Putamen (tissue), 1 donor: ENCODE data around the gene SBK2.

Experiments used
- DNase-seq: peaks from one replicate; pipeline ENCODE4 v3.0.0-alpha.2; 2016; ENCODE audit warnings: low spot score

The SBK2 gene

DNA sequence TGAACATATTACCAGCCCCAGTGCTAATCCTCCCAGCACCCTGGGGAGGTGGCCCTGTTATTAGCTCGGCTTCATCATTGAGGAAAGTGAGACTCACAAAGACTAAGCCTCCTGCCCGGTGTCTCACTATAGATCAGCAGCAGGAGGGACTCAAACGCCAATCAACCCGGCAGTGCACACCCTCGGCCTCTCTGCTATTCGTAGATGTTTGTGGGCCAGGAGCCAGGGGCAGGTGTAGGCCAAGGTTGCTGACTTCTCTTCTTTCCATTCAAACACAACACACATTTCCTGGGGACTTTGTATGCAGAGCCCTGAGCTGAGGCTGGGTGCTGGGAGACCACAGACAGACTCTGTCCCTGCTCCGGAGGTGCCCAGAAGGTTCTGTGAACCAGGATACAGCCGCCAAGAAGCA, 17.8 kb upstream of the SBK2 start:
- DNase-seq = no peak

DNA sequence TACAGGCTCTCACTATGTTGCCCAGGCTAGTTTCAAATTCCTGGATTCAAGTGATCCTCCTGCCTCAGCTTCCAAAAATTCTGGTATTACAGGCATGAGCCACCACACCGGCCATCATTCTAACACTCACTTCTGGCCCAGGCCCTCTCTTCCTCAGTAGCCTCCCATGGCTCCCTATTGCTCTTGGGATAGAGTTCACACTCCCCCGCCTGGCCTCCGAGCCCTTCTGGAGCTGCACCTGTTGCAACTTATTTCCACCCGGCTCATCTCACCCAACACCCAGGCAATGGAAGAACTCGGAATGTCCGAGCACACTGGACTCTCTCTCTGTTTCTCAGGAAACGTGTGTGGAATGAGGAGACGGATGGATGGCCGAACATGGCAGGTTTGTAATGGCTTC, 17.4 kb upstream of the SBK2 start:
- no peak for DNase-seq

DNA sequence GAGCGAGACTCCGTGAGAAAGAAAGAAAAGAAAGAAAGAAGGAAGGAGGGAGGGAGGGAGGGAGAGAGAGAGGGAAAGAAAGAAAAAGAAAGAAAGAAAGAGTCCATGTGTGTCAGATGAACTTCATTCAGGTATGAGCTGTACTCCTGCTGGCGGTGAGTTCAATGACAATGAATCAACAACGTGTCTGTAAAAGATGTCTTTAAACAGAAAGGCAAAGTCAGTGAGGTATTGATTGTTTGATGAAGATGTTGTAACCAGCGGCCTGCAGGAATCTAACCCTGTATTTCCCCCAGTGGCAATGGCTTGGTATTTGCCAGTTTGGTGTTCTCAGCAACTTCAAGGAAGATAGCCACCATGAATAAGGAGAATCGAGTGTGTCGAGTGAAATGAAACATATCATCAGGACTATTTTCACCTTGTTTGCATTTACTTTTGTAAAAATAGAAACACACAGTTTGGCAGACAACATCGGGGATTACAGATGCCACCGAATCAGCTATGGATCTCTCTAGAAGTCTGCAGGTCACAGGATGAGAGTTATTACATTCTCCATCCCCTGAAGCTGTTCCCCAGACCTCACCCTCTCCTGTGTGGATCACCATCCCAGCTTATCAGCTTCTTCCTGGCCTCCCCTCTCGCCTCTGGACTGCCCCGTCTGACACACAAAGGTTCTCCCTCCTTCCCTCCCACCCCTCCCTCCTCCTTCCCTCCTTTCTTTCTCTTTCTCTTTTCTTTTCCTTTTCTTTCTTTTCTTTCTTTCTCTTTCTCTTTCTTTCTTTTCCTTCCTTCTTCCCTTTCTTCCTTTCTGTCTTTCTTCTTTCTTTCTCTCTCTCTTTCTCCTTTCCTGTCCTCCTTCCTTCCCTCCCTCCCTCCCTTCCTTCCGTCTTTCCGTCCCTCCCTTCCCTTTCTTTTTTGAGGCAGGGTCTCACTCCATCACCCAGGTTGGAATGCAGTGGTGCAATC, 16.6 kb upstream of the SBK2 start:
- DNase-seq = no peak

DNA sequence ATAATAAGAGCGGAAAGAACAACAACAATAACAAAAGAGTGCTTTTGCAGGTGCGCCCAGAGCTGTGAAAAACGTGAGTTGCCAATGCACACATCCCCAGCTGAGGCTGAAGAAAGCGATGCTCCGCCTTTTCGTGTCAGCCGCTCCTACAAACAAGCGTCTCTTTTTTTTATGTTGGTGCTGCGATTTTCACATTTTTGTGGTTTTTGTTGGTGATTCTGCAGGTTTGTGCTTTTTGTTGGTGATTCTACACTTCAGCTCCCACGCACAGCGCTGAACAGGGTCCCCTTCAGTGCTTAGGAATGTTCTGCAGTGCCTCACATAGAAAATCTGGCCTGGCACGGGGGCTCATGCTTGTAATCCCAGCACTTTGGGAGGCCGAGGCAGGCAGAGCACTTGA, 15.7 kb upstream of the SBK2 start:
- no peak for DNase-seq

DNA sequence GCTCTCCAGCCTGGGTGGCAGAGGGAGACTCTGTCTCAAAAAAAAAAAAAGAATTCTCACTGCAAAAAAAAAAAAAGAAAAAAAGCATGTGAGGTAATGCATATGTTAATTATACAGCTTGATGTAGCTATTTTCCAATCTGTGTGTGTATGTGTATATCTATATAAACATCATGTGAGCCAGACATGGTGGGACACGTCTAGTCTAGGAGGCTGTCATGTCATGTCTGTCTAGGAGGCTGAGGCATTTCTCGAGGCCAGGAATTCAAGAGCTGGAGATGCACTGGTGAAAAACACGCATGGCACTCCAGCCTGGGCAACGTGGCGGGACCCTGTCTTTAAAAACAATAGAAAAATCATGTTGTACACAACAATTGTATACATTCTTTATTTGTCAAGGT, 15.3 kb upstream of the SBK2 start:
- DNase-seq = no peak

DNA sequence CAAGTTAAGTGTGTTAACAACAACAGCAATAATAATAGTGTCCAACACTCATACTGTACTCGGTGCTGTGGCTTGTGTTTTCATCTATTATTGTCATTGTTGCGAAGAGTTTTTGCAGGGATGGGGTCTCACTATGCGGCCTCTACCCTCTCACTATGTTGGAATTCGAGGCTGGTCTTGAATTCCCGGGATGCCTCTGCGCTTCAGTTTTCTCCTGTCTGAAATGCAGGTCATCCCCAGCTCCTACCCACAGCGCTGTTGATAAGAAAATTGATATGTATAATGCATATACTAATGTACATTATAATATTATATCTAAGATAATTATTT, 13.4 kb upstream of the SBK2 start:
- DNase-seq = no peak

DNA sequence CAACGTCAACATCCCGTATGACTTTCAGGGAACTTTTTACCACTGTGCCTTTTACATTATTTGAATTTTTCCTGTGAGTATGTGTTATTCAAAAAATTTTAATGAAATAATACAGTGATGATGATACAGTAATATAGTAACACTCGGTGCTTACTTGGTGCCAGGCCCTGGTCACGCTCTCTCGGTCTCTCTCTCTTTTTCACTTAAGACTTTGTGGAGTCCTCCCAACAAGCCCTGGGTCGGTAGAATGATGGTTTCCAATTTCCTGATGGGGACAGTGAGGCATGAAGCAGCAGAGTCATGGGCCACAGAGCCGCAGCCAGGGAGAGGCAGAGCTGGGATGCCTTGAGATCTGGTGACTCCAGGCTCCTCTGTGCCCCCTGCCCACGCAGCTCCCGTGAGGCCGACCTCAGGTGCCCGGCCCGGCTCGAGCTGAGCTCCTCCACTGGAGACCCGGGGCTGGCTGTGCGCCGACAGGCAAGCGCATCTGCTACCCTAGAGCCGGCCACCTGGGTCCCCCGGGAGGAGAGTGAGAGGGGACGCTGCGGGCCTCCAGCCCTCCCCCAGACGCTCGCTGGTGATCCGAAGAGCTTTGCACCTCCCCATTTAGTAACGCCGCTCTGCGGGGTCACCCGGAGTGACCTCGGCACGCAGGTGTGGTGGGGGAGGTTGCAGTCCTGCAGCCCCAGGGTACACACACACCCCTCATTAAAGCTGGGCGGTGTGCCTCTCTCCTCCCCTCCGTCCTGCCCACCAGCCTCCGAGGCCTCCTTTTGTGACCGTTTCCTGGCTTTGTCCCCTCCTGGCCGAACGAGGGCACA, 12.8 kb upstream of the SBK2 start:
- DNase-seq = no peak

DNA sequence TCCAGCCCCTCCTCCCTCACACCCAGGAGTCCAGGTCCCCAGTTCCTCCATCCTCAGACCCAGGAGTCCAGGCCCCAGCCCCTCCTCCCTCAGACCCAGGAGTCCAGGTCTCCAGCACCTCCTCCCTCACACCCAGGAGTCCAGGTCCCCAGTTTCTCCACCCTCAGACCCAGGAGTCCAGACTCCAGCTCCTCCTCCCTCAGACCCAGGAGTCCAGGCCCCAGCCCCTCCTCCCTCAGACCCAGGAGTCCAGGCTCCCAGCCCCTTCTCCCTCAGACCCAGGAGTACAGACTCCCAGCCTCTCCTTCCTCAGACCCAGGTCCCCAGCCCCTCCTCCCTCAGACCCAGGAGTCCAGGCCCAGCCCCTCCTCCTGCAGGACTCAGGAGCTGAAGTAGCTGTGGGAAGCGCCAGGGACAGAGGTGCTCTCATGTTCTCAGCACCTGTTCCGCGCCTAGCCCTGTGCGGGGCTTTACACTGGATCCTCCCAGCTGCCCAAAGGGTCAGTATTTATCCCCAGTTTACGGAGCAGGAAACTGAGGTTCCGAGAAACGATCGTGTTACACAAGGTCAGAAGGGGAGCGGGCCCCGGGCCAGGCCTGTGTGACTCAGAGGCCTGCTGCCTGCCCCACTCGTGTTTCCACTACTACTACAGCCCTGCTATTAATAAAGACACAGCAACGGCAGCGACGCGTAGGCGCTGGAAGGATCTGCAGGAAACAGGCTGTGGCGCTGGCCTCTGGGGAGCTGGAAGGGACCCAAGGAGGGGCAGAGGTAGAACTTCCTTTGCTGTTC, 10.1 kb upstream of the SBK2 start:
- no peak for DNase-seq

DNA sequence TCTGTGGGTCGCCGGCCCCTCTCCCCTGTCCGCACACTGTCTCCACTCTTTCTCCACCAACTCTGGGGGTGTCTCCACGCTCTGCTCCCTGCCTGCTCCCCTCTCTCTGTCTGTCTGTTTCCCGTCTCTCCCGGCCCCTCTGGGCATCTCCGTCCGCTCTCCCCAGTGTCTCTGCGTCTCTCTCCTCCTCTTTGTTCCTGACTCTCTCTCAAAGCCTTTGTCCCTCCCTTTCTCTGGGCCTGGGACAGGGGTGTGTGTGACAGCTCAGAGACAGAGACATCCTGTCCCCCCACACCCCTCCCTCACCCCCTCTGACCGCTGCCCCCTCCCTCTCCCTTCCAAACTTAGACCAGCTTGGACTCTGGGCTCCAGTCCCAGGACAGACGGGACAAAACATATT, 9.1 kb upstream of the SBK2 start:
- DNase-seq = no peak

DNA sequence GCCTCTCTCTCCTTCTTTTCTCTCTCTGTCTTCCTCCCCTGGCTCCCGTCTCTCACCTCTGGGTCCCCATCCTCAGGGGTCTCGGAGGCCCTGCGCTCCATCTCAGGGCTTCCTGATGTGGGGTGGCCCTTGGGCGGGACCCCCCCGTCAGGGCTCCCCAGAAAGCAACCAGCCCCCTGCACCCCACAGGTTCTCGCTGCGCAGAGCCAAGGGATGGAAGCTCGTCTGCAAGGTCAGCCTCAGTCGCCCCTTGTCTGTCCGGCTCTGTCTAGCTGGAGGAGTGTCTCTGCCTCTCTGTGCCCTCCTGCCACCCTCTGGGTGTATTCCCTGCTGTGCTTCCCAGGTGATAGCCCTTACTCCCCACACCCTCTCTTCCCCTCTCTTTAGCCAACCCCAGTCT, 8.5 kb upstream of the SBK2 start, which contains the start of gene SBK3:
TSS of gene SBK3 (minus strand) at position 101 of the 400 bp plus-strand sequence. CDS start at position 101, 0 bp downstream.
- DNase-seq = no peak

DNA sequence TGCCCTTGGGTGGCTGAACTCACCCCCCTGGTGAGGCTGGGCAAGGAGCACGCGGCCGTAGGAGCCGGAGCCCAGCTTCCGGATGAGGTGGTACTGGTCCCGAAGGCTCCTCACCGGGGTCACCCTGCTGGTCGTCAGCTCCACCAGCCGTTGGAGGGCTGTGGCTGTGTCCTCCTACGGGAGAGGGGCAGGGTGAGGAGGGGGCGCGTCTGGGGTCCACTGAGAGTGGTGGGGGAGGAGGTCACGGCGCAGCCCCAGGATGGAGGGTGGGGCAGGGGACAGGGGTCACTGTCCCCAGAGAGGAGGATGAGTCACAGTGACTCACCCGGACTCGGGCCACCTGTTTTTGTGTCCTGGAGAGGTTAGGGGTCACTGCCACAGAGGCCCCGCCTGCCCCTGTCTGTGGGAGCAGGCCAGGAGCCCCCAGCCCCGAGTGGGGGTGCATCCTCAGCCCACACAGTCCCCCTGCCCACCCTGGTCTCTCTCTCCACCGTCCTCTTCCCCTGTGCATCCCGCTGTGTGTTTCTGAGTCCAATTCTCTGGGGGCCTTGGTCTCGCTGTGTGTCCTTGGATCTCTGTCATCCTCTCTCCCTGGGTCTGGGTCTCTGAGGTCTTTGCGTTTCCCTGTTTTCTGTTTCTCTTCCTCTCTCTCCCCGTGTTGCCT, 8.0 kb upstream of the SBK2 start:
- DNase-seq = no peak

DNA sequence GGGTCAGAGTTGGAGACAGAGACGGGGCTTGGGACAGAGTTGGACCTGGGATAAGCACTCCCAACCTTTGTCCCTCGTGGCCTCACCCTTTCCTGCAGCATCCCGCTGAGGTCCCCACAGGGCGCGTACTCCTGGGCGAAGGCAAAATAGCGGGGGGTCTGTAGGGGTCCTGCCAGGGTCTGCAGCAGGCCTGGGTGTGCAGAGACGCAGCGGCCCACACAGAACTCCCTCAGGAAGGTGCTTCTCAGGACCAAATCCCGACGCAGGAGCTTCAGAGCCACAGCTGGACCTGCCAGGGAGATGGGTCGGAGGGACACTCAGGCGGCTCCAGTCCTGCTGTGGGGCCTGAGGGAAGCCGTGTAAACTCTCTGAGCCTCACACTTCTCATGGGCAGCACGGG, 7.1 kb upstream of the SBK2 start:
- no peak for DNase-seq

DNA sequence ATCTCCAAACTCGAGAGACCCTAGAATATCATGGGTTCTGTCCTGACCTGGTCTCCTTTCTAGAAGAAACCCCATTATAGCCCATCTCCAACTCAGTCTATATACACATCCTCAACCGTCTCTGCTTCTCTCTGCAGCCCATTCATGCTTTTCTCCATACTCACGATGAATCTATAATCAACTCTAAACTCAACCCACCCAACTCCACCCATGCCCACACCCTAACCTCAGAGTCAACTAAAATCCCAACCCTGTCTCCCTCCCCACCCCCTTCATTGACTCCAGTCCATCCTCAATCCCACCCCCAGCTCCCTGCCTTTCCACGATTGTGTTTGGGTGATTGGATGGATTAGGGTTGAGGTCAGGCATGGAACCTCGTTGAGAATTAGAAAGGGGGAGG, 6.6 kb upstream of the SBK2 start:
- DNase-seq = no peak

DNA sequence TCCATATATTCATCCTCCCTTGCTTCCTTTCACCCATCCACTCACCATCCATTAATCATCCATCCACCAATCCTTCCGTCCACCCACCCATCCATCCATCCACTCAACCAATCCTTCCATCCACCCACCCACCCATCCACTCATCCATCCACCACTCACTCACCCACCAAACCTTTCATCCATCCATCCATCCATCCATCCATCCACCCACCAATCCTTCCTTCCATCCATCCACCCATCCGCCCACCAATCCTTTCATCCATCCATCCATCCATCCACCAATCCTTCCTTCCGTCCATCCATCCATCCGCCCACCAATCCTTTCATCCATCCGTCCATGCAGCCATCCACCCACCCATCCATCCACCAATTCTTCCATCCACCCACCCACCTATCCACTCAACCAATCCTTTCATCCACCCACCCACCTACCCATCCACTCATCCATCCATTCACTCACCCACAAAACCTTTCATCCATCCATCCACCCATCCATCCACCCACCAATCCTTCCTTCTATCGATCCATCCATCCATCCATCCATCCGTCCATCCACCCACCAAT, 5.4 kb upstream of the SBK2 start:
- no peak for DNase-seq

DNA sequence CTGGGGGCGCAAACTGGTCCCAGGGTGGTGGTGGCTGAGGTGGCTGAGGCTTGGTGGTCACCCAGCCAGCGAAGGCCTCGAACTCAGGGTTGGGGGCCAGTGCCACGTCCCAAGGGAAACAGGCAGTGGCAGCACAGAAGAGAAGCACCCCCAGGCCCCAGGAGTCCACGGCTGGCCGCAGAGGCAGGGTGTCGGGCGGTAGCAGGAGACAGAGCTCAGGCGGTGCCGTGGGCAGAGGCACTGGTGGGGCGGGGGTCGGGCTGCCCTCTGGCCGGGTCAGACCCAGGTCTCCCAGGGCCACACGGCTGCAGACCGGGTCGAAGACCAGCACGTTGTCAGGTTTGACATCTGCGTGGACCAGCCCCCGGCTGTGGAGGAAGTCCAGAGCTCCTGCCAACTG, 4.2 kb upstream of the SBK2 start:
- no peak for DNase-seq

DNA sequence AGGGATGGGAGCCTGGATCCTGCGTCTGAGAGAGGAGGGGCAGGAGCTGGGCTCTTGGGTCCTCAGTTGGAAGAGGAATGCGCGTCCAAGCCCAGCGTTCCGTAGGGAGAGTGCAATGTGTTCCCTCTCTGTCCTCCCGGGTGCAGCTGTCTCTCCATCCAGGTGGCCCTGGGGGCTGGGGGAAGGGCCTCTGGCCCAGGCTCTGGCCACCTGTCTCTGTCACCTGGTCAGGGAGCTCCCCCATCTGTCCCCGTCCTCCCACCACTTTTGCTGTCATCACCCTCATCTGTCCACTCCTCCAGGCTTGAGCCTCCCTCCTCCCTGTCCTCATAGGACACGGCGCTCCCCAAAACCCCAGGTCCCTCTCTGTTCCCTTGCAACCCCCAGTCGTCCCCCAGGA, 3.7 kb upstream of the SBK2 start:
- no peak for DNase-seq

DNA sequence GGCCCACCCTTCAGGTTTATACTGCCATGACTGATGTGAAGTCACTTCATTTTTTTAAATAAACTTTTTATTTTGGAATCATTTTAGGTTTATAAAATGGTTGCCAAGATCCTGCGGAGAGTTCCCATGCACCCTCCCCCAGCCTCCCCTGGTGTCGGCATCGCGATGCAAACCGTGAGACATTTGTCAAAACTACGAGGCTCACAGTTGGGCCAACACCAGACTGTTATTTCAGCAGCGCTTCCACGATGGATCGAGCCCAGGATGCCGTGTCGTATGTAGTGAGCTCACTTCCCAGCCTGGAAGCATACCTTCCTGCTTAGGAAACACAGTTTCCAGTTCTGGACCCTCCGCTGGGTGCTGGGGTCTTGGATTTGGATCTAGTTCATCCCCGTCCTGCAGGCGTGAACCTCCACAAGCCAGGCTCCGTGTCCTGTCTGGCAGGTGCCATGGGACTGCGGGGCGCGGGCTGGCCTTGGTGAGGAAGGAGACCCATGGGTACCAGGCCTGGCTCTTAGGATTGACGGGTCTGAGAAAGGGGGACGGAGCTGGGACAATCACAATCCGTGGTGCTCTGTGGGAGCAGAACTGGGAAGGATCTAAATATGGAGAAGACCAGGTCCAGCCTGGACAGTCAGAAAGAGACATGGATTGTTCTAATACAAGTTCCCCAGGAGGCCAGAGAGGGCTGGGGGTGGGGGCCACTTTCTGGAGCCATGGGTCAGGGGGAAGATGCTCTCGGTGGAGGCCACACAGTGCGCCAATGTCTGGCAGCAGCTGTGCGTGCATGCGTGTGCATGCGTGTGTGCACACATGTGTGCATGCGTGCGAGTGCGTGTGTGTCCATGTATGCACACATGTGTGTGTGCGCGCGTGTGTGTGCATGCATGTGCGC, 2.4 kb upstream of the SBK2 start:
- no peak for DNase-seq

DNA sequence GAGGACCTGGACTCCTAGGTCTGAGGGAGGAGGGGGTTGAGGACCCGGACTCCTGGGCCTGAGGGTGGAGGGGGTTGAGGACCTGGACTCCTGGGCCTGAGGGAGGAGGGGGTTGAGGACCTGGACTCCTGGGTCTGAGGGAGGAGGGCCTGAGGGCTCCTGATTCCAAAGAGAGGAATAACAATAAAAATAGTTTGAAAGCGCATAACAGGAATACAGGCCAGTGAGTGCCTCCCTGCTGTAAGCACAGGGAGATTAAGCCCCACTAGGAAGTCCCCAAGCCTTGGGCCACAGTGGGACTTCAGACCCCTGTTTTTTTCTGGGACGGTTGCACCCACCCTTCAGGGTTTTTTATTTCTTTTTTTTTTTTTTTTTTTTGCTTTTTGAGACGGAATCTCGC, 1.2 kb upstream of the SBK2 start:
- no peak for DNase-seq

DNA sequence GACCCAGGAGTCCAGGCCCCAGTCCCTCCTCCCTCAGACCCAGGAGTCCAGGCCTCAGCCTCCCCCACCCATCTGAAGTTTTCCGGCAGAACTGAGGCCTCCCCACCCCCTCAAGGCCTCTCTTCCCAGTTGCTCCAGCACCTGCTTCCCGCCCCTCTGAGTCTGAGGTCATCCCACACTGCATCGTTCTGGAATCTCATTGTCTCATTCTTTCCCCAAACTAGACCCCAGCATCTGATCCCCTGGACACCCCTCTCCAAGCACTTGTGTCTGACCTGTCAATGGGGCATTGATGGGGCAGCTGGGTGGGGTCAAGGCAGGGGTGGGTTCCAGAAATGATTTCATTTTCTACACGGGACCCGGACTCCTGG, 793 bp upstream of the SBK2 start:
- no peak for DNase-seq

DNA sequence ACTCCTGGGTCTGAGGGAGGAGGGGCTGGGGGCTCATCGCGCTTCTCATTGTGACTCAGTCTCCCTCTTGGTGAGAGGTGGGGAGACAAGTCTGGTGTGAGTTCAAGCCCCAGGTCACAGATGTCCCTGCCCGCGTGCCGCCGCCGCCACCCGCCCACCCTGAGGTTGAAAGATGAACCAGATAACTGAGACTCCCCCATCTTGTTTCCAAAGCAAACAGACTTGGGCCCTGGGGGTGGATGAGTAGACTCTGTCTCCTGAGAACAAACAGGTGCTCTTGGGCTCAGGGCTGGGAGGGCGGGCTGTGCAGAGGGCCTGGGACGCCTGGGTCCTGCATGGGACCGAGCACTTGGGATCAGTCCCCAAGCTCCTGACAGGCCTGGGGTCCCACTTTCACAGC, 567 bp downstream of the SBK2 start:
- DNase-seq = no peak

DNA sequence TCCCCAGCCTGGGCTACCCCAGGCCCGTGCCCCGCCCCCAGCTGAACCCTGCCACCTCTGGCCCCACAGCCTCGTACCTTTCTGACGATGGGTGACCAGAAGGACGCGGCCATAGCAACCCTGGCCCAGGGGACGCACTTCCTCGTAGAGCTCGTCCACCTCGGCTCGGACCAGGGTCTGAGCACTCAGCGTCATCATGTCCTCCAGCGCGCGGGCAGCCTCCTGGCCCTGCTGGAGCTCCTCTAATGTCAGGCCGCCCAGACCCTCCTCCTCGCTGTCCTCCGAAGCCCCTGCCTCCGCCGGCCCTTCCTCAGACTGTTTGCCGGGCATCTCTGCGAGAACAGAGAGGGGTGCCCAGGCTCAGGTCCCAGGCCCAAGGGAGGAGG, 975 bp downstream of the SBK2 start:
- DNase-seq = no peak
